Kidney epithelial cell (primary cell): ENCODE measurements around the gene PEX3. TPM values are rescaled to one million over a fixed set of nuclear protein-coding genes. Genes with fewer than 3 reads are reported as not detected.
"Not testable (repeated sequence)": the region's sequence is repeated elsewhere in the genome, so short reads cannot be mapped to it uniquely, and the experiment has no call there.

Experiments
- DNase-seq: peaks from one replicate; pipeline ENCODE4 v3.0.0-alpha.2; 2010; ENCODE audit warnings: low read depth
- H3K27me3 ChIP-seq: 2 replicates; pipeline ENCODE4 v1.6.0; 2011; ENCODE audit warnings: low read length; ENCODE audit not compliant: control insufficient read depth, insufficient read depth
- H3K36me3 ChIP-seq: 2 replicates; pipeline ENCODE4 v1.5.1; 2011; ENCODE audit warnings: low read length; ENCODE audit not compliant: control insufficient read depth, insufficient read depth
- H3K4me3 ChIP-seq: 2 replicates; pipeline ENCODE4 v1.5.1; 2011; ENCODE audit warnings: low read depth, mild to moderate bottlenecking, control low read depth, low read length
- total RNA-seq: library from RNA; depleted of rRNA; stranded (reverse); fragments of >200 nt; gene quantifications from 2 replicates; pipeline ENCODE4 v1.2.3, GENCODE V29; 2015
- TF ChIP-seq, protein P1 (sequence below): IDR thresholded peaks from 2 replicates; pipeline ENCODE4 v1.5.1; 2011; ENCODE audit warnings: mild to moderate bottlenecking, moderate library complexity, low read length, control low read depth, inconsistent platforms; ENCODE audit not compliant: insufficient read depth, poor library complexity, severe bottlenecking

The PEX3 gene
- total RNA-seq, 1 donor from 2014 or later = 11.4 TPM

DNA sequence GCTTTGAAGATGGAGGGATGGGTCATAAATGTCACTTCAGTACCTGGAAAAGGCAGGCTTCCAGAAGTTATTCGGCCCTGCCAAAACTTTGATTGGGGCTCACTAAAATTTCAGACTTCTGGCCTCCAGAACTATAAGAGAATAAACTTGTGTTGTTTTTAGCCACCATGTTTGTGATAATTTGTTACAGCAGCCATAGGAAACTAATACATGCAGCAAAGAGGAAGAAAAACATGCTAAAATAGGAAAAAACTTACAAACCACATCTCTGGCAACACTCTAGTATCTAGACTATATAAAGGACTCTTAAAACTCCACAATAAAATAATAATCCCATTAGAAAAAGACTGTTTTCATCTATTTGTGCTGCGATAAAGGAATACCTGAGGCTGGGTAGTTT is 9.6 kb upstream of the PEX3 start:
- TF ChIP-seq, protein P1, sequence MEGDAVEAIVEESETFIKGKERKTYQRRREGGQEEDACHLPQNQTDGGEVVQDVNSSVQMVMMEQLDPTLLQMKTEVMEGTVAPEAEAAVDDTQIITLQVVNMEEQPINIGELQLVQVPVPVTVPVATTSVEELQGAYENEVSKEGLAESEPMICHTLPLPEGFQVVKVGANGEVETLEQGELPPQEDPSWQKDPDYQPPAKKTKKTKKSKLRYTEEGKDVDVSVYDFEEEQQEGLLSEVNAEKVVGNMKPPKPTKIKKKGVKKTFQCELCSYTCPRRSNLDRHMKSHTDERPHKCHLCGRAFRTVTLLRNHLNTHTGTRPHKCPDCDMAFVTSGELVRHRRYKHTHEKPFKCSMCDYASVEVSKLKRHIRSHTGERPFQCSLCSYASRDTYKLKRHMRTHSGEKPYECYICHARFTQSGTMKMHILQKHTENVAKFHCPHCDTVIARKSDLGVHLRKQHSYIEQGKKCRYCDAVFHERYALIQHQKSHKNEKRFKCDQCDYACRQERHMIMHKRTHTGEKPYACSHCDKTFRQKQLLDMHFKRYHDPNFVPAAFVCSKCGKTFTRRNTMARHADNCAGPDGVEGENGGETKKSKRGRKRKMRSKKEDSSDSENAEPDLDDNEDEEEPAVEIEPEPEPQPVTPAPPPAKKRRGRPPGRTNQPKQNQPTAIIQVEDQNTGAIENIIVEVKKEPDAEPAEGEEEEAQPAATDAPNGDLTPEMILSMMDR = no peak
- no peak for DNase-seq
- Histone ChIP-seq H3K27me3 (no peaks in the 10 kb centered on the region), H3K4me3 (no peak overlapping the region), H3K36me3 (no peaks in the 10 kb centered on the region)

DNA sequence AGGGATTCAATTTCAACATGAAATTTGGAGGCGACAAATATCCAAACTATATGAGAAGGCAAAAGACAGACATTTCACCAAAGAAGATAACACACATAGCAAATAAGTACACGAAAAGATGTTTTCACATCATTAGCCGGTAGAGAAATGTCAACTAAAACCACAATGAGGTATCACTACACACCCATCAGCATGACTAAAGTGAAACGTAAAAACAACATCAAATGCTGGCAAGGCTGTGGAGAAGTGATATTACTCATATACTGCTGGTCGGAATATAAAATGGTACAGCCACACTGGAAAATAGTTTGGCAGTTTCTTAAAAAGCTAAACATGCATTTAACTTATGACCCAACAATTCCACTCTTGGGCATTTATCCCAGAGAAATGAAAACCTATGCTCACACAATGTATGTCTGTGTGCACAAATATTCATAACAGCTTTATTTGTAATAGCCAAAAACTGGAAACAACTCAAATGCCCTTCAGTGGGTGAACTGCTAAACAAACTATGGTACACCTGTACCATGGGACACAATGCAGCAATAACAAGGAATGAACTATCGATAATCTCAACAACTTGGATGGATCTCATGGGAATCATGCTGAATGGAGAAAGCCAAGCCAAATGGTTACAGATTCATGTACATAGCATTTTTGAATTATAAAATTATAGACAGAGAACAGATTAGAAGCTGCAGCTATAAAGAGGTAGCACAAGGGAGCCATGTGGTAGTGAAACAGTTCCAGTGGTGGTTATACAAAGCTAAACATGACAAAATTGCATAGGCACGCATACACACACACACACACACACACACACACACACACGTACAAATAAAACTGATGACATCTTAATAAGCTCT is 8.7 kb upstream of the PEX3 start:
- Histone ChIP-seq H3K4me3 (no peak overlapping the region), H3K27me3 (no peaks in the 10 kb centered on the region), H3K36me3 (no peaks in the 10 kb centered on the region)
- no peak for DNase-seq
- TF ChIP-seq, protein P1 = no peak

DNA sequence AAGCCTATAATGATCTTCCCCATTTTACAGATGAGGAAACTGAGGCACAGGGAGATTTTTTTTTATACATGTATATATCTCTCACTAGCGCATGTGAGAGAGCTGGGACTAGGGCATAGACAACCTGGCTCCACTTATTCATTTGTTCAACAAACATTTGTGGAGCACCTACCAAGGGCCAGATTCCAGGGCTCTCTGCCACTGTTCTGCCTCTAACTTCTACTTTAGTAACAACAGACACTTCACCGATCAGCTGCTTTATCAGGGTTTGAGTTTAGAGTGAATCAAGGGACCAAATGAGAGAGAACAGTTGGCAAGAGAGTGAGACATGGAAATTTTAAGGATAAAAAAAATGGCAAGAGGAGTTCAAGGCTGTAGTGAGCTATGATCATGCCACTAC is 7.5 kb upstream of the PEX3 start:
- TF ChIP-seq, protein P1 = no peak
- H3K4me3 ChIP-seq = no peak overlapping the region
- no peak for DNase-seq
- no peaks in the 10 kb centered on the region for H3K36me3 ChIP-seq
- H3K27me3 ChIP-seq = no peaks in the 10 kb centered on the region

DNA sequence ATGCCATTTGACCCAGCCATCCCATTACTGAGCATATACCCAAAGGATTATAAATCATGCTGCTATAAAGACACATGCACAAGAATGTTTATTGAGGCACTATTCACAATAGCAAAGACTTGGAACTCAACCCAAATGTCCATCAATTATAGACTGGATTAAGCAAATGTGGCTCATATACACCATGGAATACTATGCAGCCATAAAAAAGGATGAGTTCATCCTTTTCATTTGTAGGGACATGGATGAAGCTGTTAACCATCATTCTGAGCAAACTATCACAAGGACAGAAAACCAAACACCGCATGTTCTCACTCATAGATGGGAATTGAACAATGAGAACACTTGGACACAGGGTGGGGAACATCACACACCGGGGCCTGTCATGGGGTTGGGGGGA is 2.7 kb upstream of the PEX3 start:
- H3K27me3 ChIP-seq, H3K36me3 ChIP-seq, DNase-seq, H3K4me3 ChIP-seq: not testable (repeated sequence)

DNA sequence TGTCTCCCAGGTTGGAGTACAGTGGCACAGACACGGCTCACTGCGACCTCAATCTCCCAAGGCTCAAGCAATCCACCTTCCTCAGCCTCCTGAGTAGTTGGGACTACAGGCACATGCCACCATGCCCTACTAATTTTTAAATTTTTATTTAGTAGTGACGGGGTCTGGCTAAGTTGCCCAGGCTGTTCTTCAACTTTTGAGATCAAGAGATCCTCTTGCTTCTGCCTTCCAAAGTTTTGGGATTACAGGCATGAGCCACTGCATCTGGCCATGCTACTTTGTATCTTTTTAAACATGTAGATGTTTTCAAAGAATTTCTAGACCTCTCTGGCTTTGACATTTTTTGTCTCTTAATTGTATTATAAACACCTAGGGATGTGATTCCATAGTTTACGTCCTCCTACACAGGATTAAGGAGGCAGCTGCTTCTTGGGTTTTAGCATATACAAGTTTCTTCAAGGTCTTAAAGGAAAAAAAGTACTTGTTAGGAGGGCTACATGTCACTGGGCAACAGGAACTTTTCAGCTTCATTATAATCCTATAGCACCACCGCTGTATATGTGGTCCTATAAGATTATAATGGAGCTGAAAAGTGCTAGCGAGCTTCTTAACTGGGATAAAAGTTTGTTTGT is 1.4 kb upstream of the PEX3 start:
- H3K27me3 ChIP-seq = no peaks in the 10 kb centered on the region
- H3K4me3 ChIP-seq = peak overlapping the region; percentile 82
- no peaks in the 10 kb centered on the region for H3K36me3 ChIP-seq
- TF ChIP-seq, protein P1 = no peak
- DNase-seq = no peak

DNA sequence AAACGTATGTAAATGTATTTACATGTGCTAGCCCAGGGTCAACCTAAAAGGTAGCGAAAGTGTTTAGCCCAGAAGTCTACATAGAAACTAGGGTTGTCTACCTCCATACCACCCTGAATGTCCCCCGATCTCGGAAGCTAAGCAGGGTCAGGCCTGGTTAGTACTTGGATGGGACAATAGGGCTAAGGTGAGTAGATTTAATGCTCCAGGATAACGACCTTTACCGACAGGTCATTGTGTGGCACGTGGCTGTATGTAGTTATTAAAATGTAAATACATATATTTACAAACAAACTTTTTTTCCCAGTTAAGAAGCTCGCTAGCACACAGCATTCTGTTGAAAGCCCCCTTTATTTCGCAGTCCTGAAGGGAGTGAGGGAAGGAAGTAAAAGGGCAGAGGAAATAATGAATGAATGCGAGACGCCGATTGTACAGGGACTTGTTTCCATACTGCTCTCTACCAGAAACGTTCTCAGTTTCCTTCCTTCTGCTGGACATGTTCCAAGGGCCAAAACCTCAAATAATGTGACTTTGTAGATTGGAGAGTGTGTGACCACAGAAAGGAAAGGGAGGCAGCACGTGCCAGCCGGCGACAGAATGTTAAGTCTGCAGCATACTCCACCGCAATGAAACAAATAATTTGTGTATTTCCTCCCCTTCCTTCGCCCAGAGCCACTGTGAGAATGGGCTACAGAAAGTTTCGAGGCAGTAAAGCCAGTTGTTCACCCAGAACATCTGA is 722 bp upstream of the PEX3 start:
- Histone ChIP-seq H3K4me3 (peak overlapping the region; percentile 82), H3K36me3 (no peaks in the 10 kb centered on the region), H3K27me3 (no peaks in the 10 kb centered on the region)
- no peak for DNase-seq
- TF ChIP-seq, protein P1 = no peak
